Thoracic aorta (tissue), 2 donors: ENCODE data around the gene RRP36. TPM values are rescaled to one million over a fixed set of nuclear protein-coding genes. Genes with fewer than 3 reads are reported as not detected.

ENCODE experiments used
- ATAC-seq: fragments of 150-250 bp; one replicate; pipeline ENCODE4 v1.8.0; 2017; ENCODE audit warnings: low read depth; ENCODE audit not compliant: insufficient number of reproducible peaks, low FRiP score
- DNase-seq: peaks from one replicate; pipeline ENCODE4 v3.0.0-alpha.2; 2020; ENCODE audit warnings: low spot score
- H3K27ac ChIP-seq, 2 donors: fragments of 200-600 bp; sonication (generic); 1 replicate in 1 of 2; 2 replicates in 1 of 2; pipeline ENCODE4 v1.5.1; 2016; ENCODE audit warnings: mild to moderate bottlenecking in 2 of 2, moderate library complexity in 2 of 2
- H3K27me3 ChIP-seq: fragments of 200-600 bp; sonication (generic); replicated peaks from 2 replicates; pipeline ENCODE4 v1.6.0; 2016; ENCODE audit warnings: mild to moderate bottlenecking; ENCODE audit not compliant: insufficient read depth
- H3K36me3 ChIP-seq: fragments of 200-600 bp; sonication (generic); one replicate; pipeline ENCODE4 v1.5.1; 2016
- H3K4me1 ChIP-seq, 2 donors: fragments of 200-600 bp; sonication (generic); 1 replicate in 1 of 2; 2 replicates in 1 of 2; pipeline versions ENCODE4 v1.5.1 to v1.6.0; 2016; ENCODE audit warnings: low read depth in 2 of 2, mild to moderate bottlenecking in 1 of 2; ENCODE audit not compliant: control insufficient read depth in 1 of 2
- H3K4me3 ChIP-seq: fragments of 200-600 bp; sonication (generic); 2 replicates; pipeline ENCODE4 v1.5.1; 2016; ENCODE audit warnings: mild to moderate bottlenecking
- H3K9me3 ChIP-seq: fragments of 200-600 bp; sonication (generic); 2 replicates; pipeline ENCODE4 v1.5.1; 2016
- total RNA-seq, 2 donors: library from RNA; depleted of rRNA; stranded (reverse); fragments of >200 nt; gene quantifications; one replicate each; pipeline versions ENCODE4 v1.1.0 to v1.2.3, GENCODE V29; 2016
- TF ChIP-seq, protein P1 (sequence below): fragments of 200-600 bp; sonication (generic); IDR thresholded peaks from one replicate; pipeline ENCODE4 v1.5.1; 2019; ENCODE audit warnings: antibody characterized with exemption

Gene RRP36
- total RNA-seq, 2 donors from 2014 or later, result 61.6 to 76.2 TPM

DNA sequence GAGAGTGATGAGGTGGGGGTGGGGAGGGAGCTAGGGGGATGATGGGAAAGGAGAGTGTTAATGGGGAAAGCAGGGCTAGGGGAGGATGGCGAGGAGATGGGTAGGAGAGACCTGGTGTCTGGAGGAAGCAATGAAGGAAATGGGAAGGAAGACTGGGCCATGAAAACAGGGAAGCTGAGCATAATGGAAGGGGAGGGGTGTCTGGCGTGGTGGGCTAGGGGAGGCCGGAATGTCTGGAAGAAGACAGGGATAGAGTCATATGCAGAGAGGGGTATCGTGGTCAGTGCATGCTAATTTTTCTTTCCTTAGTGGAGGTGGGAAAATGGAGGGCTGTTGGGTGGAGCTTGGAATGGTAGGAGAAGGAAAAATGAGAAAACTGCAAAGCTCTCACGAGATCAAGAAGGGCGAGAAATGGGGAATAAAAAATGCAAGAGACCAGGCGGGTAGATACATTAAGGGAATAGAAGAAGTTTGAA is 7.0 kb upstream of the RRP36 start:
- peak overlapping the region; percentile 65 to 74 for H3K27ac ChIP-seq
- TF ChIP-seq, protein P1, sequence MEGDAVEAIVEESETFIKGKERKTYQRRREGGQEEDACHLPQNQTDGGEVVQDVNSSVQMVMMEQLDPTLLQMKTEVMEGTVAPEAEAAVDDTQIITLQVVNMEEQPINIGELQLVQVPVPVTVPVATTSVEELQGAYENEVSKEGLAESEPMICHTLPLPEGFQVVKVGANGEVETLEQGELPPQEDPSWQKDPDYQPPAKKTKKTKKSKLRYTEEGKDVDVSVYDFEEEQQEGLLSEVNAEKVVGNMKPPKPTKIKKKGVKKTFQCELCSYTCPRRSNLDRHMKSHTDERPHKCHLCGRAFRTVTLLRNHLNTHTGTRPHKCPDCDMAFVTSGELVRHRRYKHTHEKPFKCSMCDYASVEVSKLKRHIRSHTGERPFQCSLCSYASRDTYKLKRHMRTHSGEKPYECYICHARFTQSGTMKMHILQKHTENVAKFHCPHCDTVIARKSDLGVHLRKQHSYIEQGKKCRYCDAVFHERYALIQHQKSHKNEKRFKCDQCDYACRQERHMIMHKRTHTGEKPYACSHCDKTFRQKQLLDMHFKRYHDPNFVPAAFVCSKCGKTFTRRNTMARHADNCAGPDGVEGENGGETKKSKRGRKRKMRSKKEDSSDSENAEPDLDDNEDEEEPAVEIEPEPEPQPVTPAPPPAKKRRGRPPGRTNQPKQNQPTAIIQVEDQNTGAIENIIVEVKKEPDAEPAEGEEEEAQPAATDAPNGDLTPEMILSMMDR, result no peak
- peak overlapping the region; percentile 97 for H3K4me3 ChIP-seq
- no peak for DNase-seq
- no peaks in the 10 kb centered on the region for H3K9me3 ChIP-seq
- H3K27me3 ChIP-seq, result no peaks in the 10 kb centered on the region
- peaks cover 35% of the 10 kb centered on the region for H3K36me3 ChIP-seq
- ATAC-seq, result no peak
- peaks cover 30 to 46% of the 10 kb centered on the region in 2 donors for H3K4me1 ChIP-seq

DNA sequence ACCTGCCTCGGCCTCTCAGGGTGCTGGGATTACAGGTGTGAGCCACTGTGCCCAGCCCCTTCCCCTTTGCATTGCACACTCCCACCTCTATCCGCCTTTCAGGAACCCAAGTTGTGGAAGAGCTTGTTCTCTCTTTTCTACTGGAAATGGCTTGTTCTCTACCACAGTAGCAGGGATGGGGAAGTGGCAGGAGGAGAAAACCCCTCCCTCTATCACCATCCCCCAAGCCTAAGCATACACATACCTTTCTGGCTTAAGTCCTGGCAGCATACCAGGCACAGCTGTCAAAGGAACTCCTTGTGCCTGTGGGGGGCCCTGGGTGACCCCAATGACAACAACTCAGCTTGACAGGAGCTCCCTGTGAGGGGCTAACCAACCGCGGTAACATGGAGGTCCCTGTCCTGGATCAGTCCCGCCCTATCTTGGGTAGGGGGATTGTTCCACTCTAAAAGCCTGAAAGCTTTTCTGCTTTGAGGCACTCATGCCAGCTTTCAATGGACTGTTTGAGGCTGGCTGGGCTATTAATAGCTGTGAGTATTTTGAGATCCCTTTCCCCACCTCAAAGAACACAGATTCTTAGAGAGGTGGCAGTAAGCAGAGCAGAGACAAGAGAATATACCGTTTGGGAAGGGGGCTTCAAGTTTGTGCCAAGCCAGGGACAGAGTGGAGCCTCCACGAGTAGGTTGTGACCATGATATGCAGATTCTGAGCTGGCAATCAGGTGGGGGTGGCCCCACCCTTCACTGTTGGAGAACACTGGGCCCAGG is 5.1 kb upstream of the RRP36 start:
- TF ChIP-seq, protein P1, result no peak
- DNase-seq (no peak), ATAC-seq (no peak)
- Histone ChIP-seq H3K27ac (peak overlapping the region; percentile 36 to 39), H3K4me3 (peak overlapping the region; percentile 47), H3K4me1 (peaks cover 35 to 57% of the 10 kb centered on the region in 2 donors), H3K27me3 (no peaks in the 10 kb centered on the region), H3K9me3 (no peaks in the 10 kb centered on the region), H3K36me3 (peaks cover 22% of the 10 kb centered on the region)

DNA sequence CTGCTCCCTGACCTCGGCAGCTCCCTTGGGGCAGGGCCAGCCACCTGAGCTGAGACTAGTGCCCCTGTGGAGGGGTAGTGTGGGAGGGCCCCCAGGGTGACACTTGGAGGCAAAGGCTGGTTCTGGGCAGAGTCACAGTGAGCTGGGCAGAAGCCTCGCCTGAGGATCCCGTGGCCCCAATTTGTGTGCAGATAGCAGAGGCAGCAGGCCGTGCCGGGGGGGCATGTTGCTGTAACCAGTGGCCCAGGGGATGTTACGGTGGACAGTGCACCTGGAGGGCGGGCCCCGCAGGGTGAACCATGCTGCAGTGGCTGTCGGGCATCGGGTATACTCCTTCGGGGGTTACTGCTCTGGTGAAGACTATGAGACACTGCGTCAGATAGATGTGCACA is 4.5 kb upstream of the RRP36 start:
- peak overlapping the region; percentile 47 for H3K4me3 ChIP-seq
- peaks cover 35 to 57% of the 10 kb centered on the region in 2 donors for H3K4me1 ChIP-seq
- ATAC-seq, result no peak

DNA sequence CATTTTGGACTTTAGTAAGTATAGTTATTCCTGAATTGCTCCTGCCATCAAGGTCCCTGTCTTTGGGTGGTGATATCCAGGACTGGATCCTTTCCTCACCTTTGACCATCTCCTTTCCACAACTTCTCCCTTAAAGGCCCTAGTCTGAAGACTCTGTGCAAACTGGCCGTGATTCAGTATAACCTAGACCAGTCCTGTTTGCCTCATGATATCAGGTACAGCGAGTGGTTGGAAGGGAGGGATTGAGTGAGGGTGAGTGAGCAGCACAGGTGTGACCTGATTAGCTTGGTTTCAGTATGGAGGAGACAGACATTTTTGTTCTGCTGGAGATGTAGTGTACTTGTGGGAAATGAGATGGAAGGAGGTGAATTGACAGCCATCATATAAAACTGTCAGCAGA is 2.3 kb upstream of the RRP36 start:
- H3K4me3 ChIP-seq, result no peak overlapping the region
- H3K36me3 ChIP-seq, result peaks cover 22% of the 10 kb centered on the region
- DNase-seq (no peak), ATAC-seq (no peak)
- TF ChIP-seq, protein P1, result no peak
- no peak overlapping the region for H3K27ac ChIP-seq
- H3K27me3 ChIP-seq, result no peaks in the 10 kb centered on the region
- no peaks in the 10 kb centered on the region for H3K9me3 ChIP-seq
- H3K4me1 ChIP-seq, result peaks cover 37 to 63% of the 10 kb centered on the region in 2 donors

More for the DNA sequence above, 4.5 kb upstream of the RRP36 start:
- Histone ChIP-seq H3K27me3 (no peaks in the 10 kb centered on the region), H3K36me3 (peaks cover 22% of the 10 kb centered on the region), H3K27ac (peak overlapping the region; percentile 36 to 39), H3K9me3 (no peaks in the 10 kb centered on the region)
- TF ChIP-seq, protein P1, result no peak
- DNase-seq, result no peak

DNA sequence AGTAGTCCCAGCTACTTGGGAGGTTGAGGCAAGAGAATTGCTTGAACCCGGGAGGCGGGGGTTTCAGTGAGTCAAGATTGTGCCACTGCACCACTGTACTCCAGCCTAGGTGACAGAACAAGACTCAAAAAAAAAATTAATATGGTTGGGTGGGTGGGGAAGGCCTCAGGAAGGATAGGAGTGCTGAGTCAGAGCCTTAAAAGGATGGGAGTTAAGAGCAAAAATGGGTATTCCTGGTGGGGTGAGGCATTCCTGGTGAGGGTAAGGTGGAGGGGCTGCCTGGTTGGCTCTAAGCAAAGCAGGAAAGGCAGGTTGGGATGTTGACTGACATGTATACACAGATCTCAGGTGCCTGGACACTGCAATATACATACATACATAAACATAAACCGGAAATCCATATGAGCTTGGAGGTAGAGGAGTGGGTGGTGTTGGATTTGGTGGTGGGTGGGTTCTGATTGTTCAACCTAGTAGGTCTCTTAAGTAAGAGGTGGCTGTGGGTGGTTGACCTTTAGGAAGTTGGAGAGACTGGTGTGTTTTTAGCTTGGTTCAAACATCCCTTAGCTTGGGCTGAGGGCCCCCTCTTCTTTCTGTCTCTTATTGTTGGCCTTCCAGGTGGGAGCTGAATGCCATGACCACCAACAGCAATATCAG is 1.2 kb upstream of the RRP36 start:
- peaks cover 27% of the 10 kb centered on the region for H3K36me3 ChIP-seq
- ATAC-seq (no peak), DNase-seq (no peak)
- peak overlapping the region; percentile 81 to 90 for H3K27ac ChIP-seq
- no peaks in the 10 kb centered on the region for H3K27me3 ChIP-seq
- H3K4me1 ChIP-seq, result peaks cover 31 to 59% of the 10 kb centered on the region in 2 donors
- H3K9me3 ChIP-seq, result no peaks in the 10 kb centered on the region
- no peak overlapping the region for H3K4me3 ChIP-seq
- TF ChIP-seq, protein P1, result no peak
